22Rv1 (cell line): Measurements from ENCODE around the gene RFX3.

Experiments used
- ZFX ChIP-seq: fragments of 450-650 bp; IDR thresholded peaks from 2 replicates; pipeline ENCODE4 v1.6.1; 2017; ENCODE audit warnings: antibody characterized with exemption, borderline replicate concordance
- TF ChIP-seq, protein P1 (sequence below): fragments of 450-650 bp; IDR thresholded peaks from 2 replicates; pipeline ENCODE4 v1.5.1; 2017; ENCODE audit warnings: mild to moderate bottlenecking

DNA sequence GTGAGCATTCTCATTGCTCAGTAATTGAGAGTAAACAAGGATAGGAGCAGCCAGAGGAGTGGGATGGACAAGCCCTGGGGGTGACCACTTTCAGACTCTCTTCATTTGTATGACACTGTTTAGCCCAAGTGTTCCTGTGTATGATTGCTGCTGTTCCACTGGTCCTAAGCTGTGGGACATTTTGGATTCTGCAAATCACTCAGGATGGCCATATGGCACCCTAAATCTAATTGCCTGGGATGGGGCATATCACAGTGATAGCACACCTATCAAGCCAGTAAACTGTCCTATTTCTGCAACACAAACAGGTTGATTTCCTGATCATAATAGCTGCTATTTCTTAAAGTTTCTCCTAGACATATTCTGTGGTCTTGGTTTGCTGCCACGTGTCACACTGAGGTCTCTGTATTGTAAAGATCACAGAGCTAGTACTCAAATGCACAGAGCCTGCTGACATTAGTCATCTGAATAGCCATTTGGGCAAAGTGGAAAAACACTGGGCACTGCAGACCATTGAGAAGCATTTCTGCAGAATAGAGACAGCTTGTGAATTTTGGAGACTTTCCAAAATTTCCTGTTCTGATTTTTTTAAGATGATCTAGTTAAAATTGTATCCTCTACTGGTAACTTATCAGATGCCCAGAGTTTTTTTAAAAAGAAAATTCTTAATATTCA lies 320.2 kb downstream of the RFX3 start:
- TF ChIP-seq, protein P1, sequence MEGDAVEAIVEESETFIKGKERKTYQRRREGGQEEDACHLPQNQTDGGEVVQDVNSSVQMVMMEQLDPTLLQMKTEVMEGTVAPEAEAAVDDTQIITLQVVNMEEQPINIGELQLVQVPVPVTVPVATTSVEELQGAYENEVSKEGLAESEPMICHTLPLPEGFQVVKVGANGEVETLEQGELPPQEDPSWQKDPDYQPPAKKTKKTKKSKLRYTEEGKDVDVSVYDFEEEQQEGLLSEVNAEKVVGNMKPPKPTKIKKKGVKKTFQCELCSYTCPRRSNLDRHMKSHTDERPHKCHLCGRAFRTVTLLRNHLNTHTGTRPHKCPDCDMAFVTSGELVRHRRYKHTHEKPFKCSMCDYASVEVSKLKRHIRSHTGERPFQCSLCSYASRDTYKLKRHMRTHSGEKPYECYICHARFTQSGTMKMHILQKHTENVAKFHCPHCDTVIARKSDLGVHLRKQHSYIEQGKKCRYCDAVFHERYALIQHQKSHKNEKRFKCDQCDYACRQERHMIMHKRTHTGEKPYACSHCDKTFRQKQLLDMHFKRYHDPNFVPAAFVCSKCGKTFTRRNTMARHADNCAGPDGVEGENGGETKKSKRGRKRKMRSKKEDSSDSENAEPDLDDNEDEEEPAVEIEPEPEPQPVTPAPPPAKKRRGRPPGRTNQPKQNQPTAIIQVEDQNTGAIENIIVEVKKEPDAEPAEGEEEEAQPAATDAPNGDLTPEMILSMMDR: no peak
- TF ChIP-seq ZFX: no peak
